A549 (cell line): ENCODE measurements around the gene SHLD2.
"Not testable (repeated sequence)": the region's sequence is repeated elsewhere in the genome, so short reads cannot be mapped to it uniquely, and the experiment has no call there.

Experiments
- EP300 ChIP-seq, 2 experiments: fragments of >200 bp; sonication (Bioruptor Twin); formaldehyde crosslinking; IDR thresholded peaks; 2 replicates in 1 of 2; 3 replicates in 1 of 2; pipeline ENCODE4 v1.6.1; 2016 to 2017
- HDAC2 ChIP-seq: fragments of 200-600 bp; sonication (generic); IDR thresholded peaks from 2 replicates; pipeline ENCODE4 v1.6.1; 2016
- TF ChIP-seq, protein P1 (sequence below): fragments of 250-450 bp; sonication (Bioruptor Pico); IDR thresholded peaks from 2 replicates; pipeline ENCODE4 v1.5.0; 2020; ENCODE audit warnings: low read depth, mild to moderate bottlenecking, moderate library complexity
- TF ChIP-seq, protein P2 (sequence below): fragments of >200 bp; sonication (Bioruptor Twin); formaldehyde crosslinking; IDR thresholded peaks from 3 replicates; pipeline ENCODE4 v1.5.1; 2016

DNA sequence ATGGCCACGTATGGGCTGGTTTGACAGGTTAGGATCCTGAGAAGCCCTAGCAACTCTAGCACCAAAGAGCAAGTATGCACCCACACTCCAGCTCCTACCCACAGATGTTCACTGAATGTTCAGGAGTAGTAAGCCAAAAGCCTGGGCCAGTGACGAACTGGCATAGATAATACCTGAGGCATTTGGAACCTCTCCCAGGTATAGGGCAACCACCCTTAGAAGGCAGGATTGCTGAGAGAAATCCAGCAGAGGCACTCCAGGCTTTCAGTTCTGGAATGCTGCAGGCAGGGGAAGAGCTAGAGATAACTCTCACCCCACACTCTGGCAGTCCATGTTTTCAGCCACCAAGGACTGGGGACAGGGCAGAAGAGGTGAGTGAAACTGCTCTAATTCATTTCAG, 39.4 kb downstream of the SHLD2 start:
- TF ChIP-seq, protein P1, sequence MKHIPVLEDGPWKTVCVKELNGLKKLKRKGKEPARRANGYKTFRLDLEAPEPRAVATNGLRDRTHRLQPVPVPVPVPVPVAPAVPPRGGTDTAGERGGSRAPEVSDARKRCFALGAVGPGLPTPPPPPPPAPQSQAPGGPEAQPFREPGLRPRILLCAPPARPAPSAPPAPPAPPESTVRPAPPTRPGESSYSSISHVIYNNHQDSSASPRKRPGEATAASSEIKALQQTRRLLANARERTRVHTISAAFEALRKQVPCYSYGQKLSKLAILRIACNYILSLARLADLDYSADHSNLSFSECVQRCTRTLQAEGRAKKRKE, result not testable (repeated sequence)
- TF ChIP-seq, protein P2, sequence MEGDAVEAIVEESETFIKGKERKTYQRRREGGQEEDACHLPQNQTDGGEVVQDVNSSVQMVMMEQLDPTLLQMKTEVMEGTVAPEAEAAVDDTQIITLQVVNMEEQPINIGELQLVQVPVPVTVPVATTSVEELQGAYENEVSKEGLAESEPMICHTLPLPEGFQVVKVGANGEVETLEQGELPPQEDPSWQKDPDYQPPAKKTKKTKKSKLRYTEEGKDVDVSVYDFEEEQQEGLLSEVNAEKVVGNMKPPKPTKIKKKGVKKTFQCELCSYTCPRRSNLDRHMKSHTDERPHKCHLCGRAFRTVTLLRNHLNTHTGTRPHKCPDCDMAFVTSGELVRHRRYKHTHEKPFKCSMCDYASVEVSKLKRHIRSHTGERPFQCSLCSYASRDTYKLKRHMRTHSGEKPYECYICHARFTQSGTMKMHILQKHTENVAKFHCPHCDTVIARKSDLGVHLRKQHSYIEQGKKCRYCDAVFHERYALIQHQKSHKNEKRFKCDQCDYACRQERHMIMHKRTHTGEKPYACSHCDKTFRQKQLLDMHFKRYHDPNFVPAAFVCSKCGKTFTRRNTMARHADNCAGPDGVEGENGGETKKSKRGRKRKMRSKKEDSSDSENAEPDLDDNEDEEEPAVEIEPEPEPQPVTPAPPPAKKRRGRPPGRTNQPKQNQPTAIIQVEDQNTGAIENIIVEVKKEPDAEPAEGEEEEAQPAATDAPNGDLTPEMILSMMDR, result not testable (repeated sequence)
- not testable (repeated sequence) for TF ChIP-seq EP300 (IDR thresholded peaks at IDR 0.05); HDAC2
